ENCODE data around the gene MKX.
"Not testable (repeated sequence)": the region's sequence is repeated elsewhere in the genome, so short reads cannot be mapped to it uniquely, and the experiment has no call there.

MKX gene

DNA sequence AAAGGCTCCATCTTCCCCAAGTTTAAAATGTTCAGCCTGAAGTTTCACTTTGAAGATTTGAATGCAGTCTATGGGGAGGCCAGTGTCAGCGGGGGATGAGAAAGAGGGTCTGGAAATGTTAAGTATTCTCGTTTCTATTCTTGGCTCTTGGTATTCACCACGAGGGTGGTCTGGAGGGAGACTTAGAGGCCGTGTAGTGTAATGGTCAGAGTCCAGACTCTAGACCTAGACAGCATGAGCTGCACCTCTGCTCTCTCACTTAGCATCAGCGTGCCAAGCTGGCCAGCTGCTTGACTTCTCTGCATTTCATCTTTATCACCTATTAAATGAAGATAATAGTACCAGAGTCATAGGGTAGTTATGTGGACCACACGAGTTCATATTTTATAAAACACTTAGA lies 57.9 kb downstream of the MKX start:
- no peak for DNase-seq

DNA sequence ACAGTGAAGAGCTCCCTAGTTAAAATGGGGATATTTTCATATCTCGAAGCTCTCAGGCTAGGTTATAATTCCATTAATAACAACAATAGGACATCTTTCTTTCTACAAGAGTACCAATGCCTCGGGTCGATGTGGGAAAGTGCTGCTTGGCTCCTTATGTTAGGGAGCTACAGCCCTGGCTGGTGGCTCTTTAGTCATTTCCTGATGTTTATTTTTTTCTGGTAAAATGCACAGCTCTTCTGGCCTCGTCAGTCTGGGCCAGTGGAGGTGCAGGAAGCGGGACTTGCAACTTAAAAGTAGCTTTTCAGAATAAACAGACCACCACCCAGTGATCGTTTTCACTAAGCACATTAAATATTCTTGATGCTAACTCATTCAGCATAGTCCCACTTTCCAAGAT lies 58.3 kb downstream of the MKX start:
- no peak for DNase-seq

DNA sequence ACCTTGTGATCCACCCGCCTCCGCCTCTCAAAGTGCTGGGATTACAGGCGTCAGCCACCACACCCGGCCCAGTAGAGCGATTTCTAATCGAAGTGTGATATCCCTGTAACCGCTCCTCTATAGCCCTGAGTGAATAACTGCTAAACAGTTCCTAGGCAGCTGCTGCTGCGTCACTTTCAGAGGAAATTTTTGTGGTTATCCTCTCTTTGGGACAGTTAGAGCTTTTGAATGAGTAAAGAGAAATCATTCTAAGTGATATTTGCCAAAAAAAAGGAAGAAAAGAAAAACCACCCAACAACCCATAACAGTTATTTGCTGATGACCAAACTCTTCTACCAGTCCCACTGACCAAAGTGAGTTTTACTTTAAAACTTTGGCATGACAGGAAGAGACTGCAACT lies 59.9 kb downstream of the MKX start:
- no peak for DNase-seq

DNA sequence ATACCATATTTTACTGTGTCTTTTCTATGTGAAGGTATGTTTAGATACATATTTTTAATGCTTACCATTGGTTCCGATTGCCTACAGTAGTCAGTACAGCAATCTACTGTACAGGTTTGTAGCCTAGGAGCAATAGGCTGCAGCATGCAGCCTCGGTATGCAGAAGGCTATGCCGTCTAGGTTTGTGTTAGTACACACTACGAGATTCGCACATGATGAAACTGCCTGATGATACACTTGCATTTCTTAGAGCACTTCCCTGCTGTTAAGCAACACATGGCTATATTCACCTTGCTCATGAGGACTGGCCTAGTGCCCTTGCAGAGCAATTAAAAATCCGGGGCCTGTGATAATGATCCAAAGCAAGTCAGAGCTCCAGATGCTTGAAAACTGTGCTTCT lies 62.4 kb downstream of the MKX start:
- DNase-seq = no peak

DNA sequence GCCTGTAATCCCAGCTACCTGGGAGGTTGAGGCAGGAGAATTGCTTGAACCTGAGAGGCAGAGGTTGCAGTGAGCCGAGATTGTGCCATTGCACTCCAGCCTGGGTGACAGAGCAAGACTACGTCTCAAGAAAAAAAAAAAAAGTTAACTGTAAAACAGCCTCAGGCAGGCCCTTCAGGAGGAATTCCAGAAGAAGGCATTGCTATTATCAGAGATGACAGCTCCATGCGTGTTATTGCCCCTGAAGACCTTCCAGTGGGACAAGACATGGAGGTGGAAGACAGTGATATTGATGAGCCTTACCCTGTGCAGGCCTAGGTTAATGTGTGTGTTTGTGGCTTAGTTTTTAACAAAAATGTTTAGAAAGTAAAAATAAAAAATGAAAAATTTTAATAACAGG lies 63.8 kb downstream of the MKX start:
- DNase-seq = not testable (repeated sequence)

DNA sequence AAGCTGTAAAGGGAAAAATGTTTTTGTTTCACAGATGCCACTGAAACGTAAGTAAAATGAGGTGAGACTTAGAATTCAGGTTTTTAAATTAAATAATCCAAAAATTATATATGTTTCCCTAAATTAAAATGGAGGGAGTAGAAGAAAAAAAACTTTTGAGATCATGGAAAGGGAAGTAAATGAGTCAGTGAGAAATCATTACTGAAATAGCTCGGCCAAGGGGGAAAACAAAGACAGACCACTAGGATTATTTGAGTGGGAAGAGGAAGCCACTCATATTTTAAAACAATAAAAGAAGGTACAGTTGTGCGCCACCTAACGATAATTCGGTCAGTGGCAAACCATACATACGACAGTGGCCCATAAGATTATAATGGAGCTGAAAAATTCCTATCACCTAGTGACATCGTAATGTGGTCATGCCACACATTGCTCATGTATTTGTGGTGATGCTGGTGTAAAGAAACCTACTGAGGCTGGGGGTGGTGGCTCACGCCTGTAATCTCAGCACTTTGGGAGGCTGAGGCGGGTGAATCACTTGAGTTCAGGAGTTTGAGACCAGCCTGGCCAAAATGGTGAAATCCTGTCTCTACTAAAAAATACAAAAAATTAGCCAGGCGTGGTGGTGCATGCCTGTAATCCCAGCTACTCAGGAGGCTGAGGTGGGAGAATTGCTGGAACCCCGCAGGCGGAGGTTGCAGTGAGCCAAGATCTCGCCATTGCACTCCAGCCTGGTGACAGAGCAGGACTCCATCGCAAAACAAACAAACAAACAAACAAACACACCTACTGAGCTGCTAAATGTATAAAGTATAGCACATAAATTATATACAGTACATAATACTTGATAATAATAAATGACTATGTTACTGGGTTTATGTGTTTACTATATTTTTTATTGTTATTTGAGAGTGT lies 64.7 kb downstream of the MKX start:
- peak; percentile 22 for DNase-seq

DNA sequence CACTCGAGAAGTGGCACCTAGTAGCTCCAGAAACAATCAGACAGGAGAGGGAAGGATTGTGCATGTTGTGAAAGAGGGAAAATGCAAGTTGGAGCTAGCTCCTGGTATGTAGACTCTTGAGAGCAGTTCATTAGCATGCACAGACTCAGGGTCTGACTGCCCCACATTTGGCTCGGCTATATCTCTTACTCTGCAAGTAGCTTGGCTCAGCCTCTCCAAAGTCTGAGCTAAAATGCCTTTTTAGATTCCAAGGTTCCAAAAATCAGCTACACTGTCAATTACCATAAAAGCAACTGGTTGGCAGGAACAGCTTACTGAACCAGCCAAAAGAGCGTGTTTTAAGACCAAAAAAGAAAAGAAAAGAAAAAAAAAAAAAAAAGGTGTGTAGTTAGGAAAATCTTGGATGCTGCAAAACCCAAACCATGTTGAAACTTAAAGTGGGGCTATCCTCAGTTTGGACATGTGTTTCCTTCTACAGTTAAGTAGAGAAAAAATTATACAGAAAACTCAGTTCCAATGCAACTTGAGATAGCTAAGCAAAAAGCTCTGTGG lies 65.5 kb downstream of the MKX start:
- DNase-seq = no peak

DNA sequence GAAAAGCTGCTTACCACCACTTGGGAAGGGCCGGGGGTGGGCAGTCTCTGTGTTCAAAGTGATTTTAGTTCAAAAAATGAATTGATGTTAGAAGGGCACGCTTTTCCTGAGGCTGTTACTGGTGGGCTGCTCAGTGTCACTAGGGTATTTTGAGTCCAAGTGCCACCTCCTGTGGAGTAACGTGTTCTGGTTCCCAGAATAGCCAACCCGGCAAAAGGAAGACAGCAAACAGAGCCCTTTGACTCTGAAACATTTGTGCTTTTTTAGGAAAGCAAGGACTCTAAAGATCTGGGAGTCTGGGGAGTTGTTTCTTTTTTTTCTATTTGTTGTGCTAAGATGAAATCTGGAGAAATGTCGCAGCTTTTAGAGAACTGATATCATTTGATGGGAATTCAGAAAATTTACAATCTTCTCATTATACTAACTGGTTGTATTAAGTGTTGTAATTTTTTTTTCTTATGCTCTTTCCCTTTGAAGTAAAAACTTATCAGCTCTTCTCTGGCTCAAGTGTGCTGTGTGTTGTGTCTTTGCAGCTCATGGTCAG lies 66.2 kb downstream of the MKX start:
- DNase-seq = no peak

DNA sequence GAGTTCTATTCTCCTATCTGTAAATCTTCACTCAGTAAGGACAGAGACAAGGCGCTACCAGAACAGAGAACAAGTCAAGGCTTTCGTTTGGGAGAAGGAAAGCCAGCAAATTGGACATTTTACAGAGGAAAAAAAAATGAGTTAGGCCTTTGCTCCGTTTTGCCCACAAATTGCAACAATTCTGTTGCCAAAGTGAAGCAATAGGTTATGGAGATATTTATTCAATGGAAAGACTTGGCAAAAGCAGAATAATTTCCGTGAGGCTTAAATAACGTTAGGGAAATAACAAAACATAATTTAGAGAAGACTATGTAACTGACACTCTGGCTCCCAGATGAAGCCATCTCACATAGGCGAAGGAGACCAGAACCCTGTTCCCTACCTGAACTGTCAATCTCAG lies 67.5 kb downstream of the MKX start:
- no peak for DNase-seq

DNA sequence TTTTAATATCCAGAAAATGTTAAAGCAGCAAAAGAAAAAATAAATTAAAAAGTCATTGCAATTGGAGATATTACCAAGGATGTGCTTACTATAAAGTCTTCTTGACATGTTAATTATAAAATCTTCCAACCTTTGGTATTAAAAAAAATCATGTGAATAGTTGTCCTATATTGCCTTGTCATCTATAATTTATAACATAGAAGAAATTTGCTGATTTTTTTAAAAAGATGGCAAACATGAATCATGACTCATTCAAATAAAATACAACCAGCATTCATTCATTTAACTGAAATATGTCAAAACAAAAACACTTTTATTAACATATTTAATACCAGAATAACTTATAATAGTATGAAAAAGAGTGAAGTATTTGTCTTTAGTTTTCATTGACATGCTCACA lies 72.6 kb downstream of the MKX start:
- no peak for DNase-seq

DNA sequence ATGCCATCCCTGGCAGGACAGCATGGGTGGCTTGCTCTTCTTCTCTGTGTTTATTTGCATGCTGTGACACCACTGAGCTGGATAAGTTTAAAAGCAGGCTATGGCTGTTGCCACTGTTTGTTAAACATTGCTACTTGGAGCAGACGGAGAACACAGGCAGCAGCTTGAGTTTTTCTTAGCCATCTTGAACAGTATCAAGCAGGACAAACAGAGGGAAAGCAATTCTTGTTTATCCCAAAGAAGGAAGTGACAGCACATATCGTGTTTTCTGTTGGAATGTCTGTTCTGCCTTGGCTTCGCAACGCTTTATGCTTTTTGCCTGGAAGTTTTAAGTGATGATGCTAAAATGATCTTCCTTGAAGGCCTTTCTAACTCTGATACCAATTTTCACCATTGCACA lies 73.8 kb downstream of the MKX start:
- no peak for DNase-seq

DNA sequence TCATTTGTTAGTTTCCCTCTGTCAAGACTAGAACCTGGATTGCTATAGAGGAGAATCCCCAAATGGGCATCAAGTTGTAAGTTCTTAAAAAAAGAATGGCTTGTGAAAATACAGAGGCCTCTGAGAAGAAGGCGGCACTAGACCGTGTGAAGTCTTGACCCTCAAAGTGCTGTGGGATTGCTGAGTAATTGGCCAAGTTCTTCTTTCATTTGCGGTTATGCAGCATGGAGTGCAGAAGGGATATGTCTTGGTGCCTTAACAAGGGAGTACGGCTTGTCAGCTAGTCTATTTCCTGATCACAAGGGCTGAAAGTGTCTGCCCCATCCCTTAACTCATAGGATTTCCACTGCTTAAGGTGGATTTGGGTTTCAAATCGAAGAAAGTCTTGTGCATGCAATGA lies 81.2 kb downstream of the MKX start:
- DNase-seq = no peak

DNA sequence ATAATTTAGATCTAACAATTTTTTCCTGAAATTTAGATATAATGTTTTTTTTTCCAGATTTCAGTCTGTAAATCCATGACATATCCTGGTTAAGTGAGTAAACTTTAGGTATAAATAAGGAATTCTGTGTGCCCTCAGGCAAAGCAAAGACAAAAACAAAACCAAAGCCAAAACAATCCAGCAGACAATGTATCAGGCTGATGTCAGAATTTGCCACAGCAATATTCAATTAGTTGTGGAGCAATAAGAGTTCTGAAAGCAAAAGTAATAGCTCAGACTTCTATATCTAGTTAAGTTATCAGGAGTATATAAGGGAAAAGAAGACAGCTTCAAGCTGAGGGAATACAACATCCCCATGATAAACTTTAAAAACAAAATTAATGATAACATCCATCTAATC lies 82.0 kb downstream of the MKX start:
- no peak for DNase-seq

DNA sequence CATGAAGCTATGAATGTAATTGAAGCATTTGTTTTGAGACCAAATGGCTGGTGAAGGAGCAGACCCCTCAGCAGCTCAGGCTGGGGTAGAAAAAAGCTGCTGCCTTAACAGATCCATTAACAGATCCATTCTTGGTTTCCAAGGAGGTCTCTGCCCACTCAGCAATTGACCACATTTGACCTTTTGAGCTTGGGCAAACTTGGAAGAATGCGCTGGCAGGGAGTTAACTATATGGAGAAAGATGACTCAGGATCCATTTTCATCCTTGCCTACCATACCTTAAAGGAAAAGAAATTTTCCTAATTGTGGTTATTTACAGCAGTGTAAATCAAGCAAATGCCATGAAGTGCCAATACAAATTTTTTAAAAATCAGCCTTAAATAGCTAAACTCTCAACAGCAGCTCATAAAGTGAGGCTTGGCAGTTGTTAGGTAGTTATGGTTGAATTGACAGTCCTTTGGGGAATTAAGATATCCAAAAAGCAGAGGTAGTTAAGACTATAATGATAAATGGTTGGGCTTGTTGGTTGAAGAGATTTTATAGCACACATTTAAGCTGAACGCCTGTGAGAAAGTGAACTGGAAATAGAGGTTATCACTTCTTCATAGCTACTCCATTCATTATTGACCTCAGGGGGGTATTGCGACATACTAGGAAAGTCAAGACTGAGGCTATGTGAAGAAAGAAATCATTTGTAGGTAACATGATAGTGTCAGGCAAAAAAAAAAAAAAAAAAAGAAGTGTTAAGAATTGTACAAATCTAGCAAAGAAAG lies 83.9 kb downstream of the MKX start:
- DNase-seq = no peak

DNA sequence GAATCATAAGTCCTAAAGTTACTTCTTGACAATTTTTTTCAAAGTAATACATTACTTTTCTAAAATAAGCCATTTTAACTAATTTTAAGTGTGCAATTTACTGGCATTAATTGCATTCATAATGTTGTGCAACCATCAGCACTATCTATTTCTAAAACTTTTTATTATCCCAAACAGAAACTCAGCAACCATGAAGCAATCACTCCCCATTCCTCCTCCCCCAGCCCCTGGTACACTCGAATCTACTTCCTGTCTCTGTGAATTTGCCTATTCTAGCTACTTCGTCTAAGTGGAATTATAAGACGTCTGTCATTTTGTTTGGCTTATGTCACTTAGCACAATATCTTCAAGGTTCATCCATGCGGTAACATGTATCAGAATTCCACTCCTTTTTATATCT lies 84.9 kb downstream of the MKX start:
- no peak for DNase-seq

DNA sequence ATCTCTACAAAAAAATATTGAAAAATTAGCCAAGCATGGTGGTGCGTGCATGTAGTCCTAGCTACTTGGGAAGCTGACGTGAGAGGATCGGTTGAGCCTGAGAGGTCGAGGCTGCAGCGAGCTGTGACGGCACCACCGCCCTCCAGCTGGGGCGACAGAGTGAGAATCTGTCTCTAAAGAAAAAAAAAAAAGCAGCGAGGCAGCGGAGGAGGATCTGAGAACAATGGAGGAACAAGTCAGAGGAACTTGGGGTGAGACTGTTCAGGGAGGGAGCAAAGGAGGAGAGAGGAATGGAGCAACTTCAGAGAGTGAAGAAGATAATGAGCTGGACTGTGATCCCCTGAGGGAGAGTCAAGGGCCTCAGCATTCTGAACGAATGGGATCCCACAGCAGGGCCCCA lies 85.4 kb downstream of the MKX start:
- no peak for DNase-seq

DNA sequence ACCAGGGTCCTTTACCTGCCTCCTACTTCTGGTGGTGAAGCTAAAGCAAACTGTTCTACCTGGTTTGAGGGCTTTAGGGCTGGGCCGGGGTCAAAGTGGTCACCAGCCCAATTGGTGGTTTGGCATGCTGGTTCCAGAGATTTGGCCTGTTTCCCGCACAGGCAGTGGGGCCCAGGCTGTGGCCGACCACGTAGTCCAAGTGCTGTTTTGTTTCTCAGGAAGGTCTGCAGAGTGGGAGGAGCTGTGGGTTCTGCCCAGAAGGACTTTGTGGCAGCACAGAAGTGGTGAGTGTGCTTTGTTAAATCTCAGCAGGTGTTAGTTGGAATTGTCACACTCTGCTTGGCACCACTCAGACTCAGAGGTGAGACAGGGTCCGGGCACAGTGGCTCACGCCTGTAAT lies 85.8 kb downstream of the MKX start:
- no peak for DNase-seq

DNA sequence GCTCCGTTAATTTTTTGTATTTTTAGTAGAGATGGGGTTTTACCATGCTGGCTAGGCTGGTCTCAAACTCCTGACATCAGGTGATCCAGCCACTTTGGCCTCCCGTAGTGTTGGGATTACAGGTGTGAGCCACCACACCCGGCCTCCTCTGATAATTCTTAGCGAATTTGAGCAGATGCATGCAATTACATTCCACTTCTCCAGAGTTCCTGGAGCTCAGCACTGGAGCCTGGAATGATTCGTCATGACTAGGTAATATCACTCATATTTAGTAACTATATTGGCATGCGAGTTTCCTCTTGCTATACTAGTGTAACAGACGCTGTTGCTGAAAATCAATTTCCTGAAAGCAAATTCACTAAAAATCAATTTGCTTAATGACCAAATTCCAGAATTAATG lies 86.8 kb downstream of the MKX start:
- DNase-seq = no peak

DNA sequence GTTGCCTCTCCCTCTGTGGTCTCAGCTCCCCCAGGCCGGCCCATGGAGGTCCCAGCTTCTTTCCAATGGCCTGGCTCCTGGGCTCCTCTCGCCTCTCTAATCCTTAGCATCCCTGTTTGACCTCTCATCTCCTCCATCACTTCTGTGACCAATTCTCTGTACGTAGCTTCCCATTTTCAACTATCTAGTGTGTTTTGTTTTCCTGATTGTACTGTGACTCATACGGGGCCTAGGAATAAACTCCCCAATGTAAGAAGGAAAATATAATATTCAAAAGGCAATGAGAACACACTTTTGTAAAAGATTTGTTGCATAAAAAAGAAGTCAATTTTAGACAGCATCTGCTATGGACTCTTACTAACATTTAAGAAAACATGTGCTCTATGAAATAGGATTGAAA lies 90.3 kb downstream of the MKX start:
- no peak for DNase-seq

DNA sequence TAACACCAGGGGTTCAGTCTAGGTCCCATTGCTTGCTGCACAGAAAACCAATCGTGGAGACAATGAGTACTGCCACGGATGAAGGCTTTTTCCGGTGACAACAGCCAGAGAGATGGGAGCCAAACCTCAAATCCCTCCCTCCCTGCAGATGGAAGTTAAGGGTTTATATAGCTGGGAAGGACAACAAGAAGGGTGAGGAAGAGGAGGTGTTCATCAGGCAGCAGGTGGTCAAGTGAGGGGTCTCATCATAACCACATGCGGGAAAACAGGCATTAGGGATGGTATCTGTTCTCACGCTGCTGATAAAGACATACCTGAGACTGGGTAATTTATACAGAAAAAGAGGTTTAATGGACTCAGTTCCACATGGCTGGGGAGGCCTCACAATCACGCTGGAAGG lies 91.3 kb downstream of the MKX start:
- DNase-seq = no peak

DNA sequence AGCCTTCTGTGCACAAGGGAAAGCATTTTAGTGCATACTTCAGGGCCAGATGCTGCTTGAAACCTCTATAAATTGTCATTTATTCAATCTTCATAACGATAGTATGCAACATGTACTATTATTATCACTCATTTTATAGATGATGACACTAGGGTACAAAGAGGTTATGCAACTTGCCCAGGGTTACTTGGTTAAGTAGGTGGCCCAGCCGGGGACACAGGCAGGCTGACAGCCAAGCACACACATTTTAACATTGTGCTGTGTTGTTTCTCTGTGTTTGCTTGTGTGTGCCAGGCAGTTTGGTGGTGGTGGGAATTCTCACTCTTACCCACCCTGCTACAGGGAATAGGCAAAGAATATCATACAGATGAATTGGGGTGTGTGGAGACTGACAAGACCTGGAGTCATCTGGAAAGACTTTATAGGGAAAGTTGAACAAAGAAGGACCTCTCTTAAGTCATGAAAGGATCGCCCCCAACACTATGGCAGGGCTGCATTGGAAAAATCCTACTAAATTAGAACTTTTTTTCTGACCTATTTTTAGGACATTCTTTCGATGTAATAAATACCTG lies 98.9 kb downstream of the MKX start:
- DNase-seq = no peak

DNA sequence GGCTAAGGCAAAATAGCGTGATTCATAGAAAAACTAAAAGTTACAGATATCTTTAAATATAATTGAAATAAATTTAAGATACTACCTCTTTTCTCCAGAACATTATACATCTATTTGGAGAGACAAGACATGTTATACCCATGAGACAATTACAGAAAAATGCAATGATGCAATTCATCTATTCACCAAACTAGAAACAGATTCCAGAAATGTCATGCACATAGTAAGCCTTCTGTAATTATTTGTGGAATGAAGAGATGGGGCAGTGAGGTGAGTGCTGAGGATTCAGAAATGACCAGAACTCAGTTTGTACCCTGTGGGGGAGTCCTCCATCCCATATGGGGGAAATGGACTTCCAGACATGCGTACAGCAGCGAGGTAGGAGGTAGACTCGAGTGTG lies 99.4 kb downstream of the MKX start:
- no peak for DNase-seq

DNA sequence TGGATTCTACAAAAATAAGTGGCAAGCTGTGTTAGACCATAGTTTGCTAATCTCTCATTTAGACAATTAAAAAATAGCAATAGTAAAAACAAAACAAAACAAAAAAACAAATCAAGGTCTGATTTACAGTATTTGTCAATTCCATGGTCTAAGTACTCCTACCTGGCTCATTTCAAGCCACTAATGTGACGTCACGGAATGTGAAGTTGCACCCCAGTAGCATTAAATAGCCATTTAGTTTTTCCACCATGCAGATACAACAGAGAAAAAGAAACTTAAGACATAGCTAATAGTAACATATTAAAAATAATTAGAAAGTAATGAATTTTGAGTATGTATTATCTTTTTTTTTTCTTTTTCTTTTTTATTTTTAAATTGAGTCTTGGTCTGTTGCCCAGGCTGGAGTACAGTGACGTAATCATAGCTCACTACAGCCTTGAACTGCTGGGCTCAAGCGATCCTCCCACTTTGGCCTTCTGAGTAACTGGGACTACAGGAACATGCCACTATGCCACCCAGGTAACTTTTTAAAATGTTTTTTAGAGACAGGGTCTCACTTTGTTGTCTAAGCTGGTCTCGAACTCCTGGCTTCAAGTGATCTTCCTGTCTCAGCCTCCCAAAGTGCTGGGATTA lies 101.2 kb downstream of the MKX start:
- no peak for DNase-seq

All from activated CD4-positive, alpha-beta T cell treated with anti-CD3 and anti-CD28 coated beads for 48 hours (primary cell).